HepG2 (cell line): ENCODE measurements around the gene EPB41L2. TPM values are rescaled to one million over a fixed set of nuclear protein-coding genes. Genes with fewer than 3 reads are reported as not detected.

Source experiments
- ADNP ChIP-seq: sonication (generic); formaldehyde crosslinking; IDR thresholded peaks from 2 replicates; pipeline ENCODE4 v1.4.0; 2020; ENCODE audit warnings: missing genetic modification reagents
- ATAD3A ChIP-seq: sonication (generic); formaldehyde crosslinking; IDR thresholded peaks from 2 replicates; pipeline ENCODE4 v1.4.0; 2020; ENCODE audit warnings: missing genetic modification reagents
- DRAP1 ChIP-seq: IDR thresholded peaks from 2 replicates; pipeline ENCODE4 v1.6.1; 2016; ENCODE audit warnings: missing genetic modification reagents, missing compliant biosample characterization
- GZF1 ChIP-seq: sonication (generic); formaldehyde crosslinking; IDR thresholded peaks from 2 replicates; pipeline ENCODE4 v1.5.1; 2020; ENCODE audit warnings: mild to moderate bottlenecking, missing genetic modification reagents
- ISX ChIP-seq: sonication (generic); formaldehyde crosslinking; conservative IDR thresholded peaks from 2 replicates; pipeline ENCODE4 v1.5.0; 2020; ENCODE audit warnings: missing genetic modification reagents
- MAFF ChIP-seq: IDR thresholded peaks from 2 replicates; pipeline ENCODE4 v1.6.1; 2011; ENCODE audit warnings: low read depth, low read length, improper control_type of control experiment
- MED13 ChIP-seq: sonication (generic); formaldehyde crosslinking; IDR thresholded peaks from 2 replicates; pipeline ENCODE4 v1.5.0; 2020; ENCODE audit warnings: missing genetic modification reagents
- MTF2 ChIP-seq: sonication (generic); formaldehyde crosslinking; IDR thresholded peaks from 2 replicates; pipeline ENCODE4 v1.5.0; 2020; ENCODE audit warnings: missing genetic modification reagents, borderline replicate concordance
- MXD4 ChIP-seq: IDR thresholded peaks from 2 replicates; pipeline ENCODE4 v1.6.1; 2016; ENCODE audit warnings: mild to moderate bottlenecking, missing biosample characterization, missing genetic modification reagents
- NKX3-1 ChIP-seq: sonication (generic); formaldehyde crosslinking; IDR thresholded peaks from 2 replicates; pipeline ENCODE4 v1.5.0; 2020; ENCODE audit warnings: missing genetic modification reagents
- PREB ChIP-seq: sonication (generic); formaldehyde crosslinking; IDR thresholded peaks from 2 replicates; pipeline ENCODE4 v1.4.0; 2020; ENCODE audit warnings: missing genetic modification reagents
- RAD21 ChIP-seq: fragments of 450-650 bp; formaldehyde crosslinking; IDR thresholded peaks from 2 replicates; pipeline ENCODE4 v1.5.0; 2020; ENCODE audit warnings: mild to moderate bottlenecking
- RBM39 ChIP-seq: fragments of 200-400 bp; formaldehyde crosslinking; IDR thresholded peaks from one replicate; pipeline ENCODE4 v1.6.1; 2018; ENCODE audit warnings: antibody characterized with exemption, mild to moderate bottlenecking, low read depth, low read length; ENCODE audit not compliant: poor library complexity, severe bottlenecking
- REL ChIP-seq: sonication (generic); formaldehyde crosslinking; conservative IDR thresholded peaks from 2 replicates; pipeline ENCODE4 v1.8.0; 2022; ENCODE audit warnings: mild to moderate bottlenecking, missing genetic modification reagents, moderate library complexity
- REXO4 ChIP-seq: sonication (generic); formaldehyde crosslinking; IDR thresholded peaks from 2 replicates; pipeline ENCODE4 v1.8.0; 2022; ENCODE audit warnings: missing genetic modification reagents, mild to moderate bottlenecking, borderline replicate concordance
- RFXAP ChIP-seq: sonication (generic); formaldehyde crosslinking; IDR thresholded peaks from 2 replicates; pipeline ENCODE4 v1.4.0; 2020; ENCODE audit warnings: missing genetic modification reagents, borderline replicate concordance
- RXRB ChIP-seq: IDR thresholded peaks from 2 replicates; pipeline ENCODE4 v1.6.1; 2016; ENCODE audit warnings: borderline replicate concordance, missing genetic modification reagents, missing compliant biosample characterization
- SETDB1 ChIP-seq: sonication (generic); formaldehyde crosslinking; IDR thresholded peaks from 2 replicates; pipeline ENCODE4 v1.5.1; 2020; ENCODE audit warnings: missing genetic modification reagents, mild to moderate bottlenecking, borderline replicate concordance
- SP140L ChIP-seq: sonication (generic); formaldehyde crosslinking; IDR thresholded peaks from 2 replicates; pipeline ENCODE4 v1.4.0; 2020; ENCODE audit warnings: missing genetic modification reagents, borderline replicate concordance
- TCF12 ChIP-seq, 2 experiments: fragments of 450-650 bp in 1 of 2; sonication (generic) in 1 of 2; formaldehyde crosslinking in 1 of 2; IDR thresholded peaks; 2 replicates each; pipeline versions ENCODE4 v1.6.1 to v1.8.0; 2017 to 2022; ENCODE audit warnings: antibody characterized with exemption in 1 of 2, mild to moderate bottlenecking in 1 of 2, missing genetic modification reagents in 1 of 2, moderate library complexity in 1 of 2
- XBP1 ChIP-seq: sonication (generic); formaldehyde crosslinking; IDR thresholded peaks from 2 replicates; pipeline ENCODE4 v1.5.0; 2020; ENCODE audit warnings: missing genetic modification reagents
- ZBTB25 ChIP-seq: IDR thresholded peaks from 2 replicates; pipeline ENCODE4 v1.6.1; 2018; ENCODE audit warnings: missing genetic modification reagents
- ZNF121 ChIP-seq: sonication (generic); formaldehyde crosslinking; IDR thresholded peaks from 2 replicates; pipeline ENCODE4 v1.5.0; 2020; ENCODE audit warnings: mild to moderate bottlenecking, missing genetic modification reagents
- ZNF124 ChIP-seq: sonication (generic); formaldehyde crosslinking; IDR thresholded peaks from 2 replicates; pipeline ENCODE4 v1.4.0; 2020; ENCODE audit warnings: missing genetic modification reagents
- ZNF251 ChIP-seq: sonication (generic); formaldehyde crosslinking; IDR thresholded peaks from 2 replicates; pipeline ENCODE4 v1.9.0; 2021; ENCODE audit warnings: mild to moderate bottlenecking, missing genetic modification reagents
- ZNF430 ChIP-seq: sonication (generic); formaldehyde crosslinking; IDR thresholded peaks from 2 replicates; pipeline ENCODE4 v1.9.0; 2021; ENCODE audit warnings: mild to moderate bottlenecking, missing genetic modification reagents
- ZNF562 ChIP-seq: sonication (generic); formaldehyde crosslinking; IDR thresholded peaks from 2 replicates; pipeline ENCODE4 v1.8.0; 2022; ENCODE audit warnings: missing genetic modification reagents, borderline replicate concordance
- ZNF761 ChIP-seq: sonication (generic); formaldehyde crosslinking; conservative IDR thresholded peaks from 2 replicates; pipeline ENCODE4 v1.4.0; 2020; ENCODE audit warnings: mild to moderate bottlenecking, missing genetic modification reagents
- ZNF766 ChIP-seq: sonication (generic); formaldehyde crosslinking; IDR thresholded peaks from 2 replicates; pipeline ENCODE4 v1.5.0; 2020; ENCODE audit warnings: missing genetic modification reagents, borderline replicate concordance
- polyA plus RNA-seq, 8 experiments: library from polyadenylated mRNA; depleted of rRNA in 3 of 8; stranded (reverse) in 7 of 8; unstranded in 1 of 8; fragments of >200 nt; fragmentation: Illumina TruSeq in 4 of 8; extraction: Trizol in 4 of 8; gene quantifications; 2 replicates each; pipeline versions ENCODE4 v1.2.1 to v1.2.3, GENCODE V29; 2011 to 2016; ENCODE audit warnings: low read depth in 4 of 8, missing spikeins in 1 of 8, mixed read lengths in 1 of 8; ENCODE audit not compliant: insufficient read depth in 1 of 8
- total RNA-seq, 5 experiments: library from RNA; depleted of rRNA; stranded (reverse); fragments of >200 nt; fragmentation: Illumina TruSeq; extraction: Trizol; gene quantifications; 2 replicates each; pipeline ENCODE4 v1.2.3, GENCODE V29; 2016; ENCODE audit warnings: low read depth in 1 of 5

EPB41L2 gene
- total and polyA plus RNA-seq, 2 of the 13 experiments (the other 11 are each of a cell fraction or from before 2014, with no cell fraction given): 41.7 to 56.4 TPM

- TF ChIP-seq ZNF761 (CRISPR knock-in tag): peak; percentile 94
- TF ChIP-seq ZNF251 (CRISPR knock-in tag): no peak; the same call in 1 of the 2 replicates
- TF ChIP-seq MED13 (CRISPR knock-in tag): no peak
- no peak for TF ChIP-seq XBP1
- TF ChIP-seq ADNP (CRISPR knock-in tag): no peak
- TF ChIP-seq MXD4 (CRISPR knock-in tag): peak; percentile 7; the same call in 1 of the 2 replicates
- TF ChIP-seq TCF12 (IDR thresholded peaks at IDR 0.05): no peak
- TF ChIP-seq TCF12 (CRISPR knock-in tag; IDR thresholded peaks at IDR 0.05): no peak
- no peak for TF ChIP-seq NKX3-1
- no peak for TF ChIP-seq PREB
- TF ChIP-seq ZBTB25: peak; percentile 8; the same call in 1 of the 2 replicates
- TF ChIP-seq GZF1: 0 out of 2 replicates have a peak, but pooled peaks have one; percentile 32
- no peak for TF ChIP-seq ISX (CRISPR knock-in tag)
- 0 out of 2 replicates have a peak, but pooled peaks have one; percentile 29 for TF ChIP-seq RAD21
- TF ChIP-seq ZNF766: no peak
- no peak for TF ChIP-seq ATAD3A (CRISPR knock-in tag)
- TF ChIP-seq REXO4: no peak
- TF ChIP-seq RFXAP: 0 out of 2 replicates have a peak, but pooled peaks have one; percentile 36
- TF ChIP-seq REL (CRISPR knock-in tag): no peak
- TF ChIP-seq MTF2: no peak
- no peak for TF ChIP-seq RBM39
- peak; percentile 80; the same call in 1 of the 2 replicates for TF ChIP-seq ZNF430
- TF ChIP-seq ZNF124: peak; percentile 81; the same call in 1 of the 2 replicates
- TF ChIP-seq DRAP1 (CRISPR knock-in tag): 0 out of 2 replicates have a peak, but pooled peaks have one; percentile 44
- TF ChIP-seq SETDB1 (CRISPR knock-in tag): no peak
- no peak for TF ChIP-seq ZNF562 (CRISPR knock-in tag)
- TF ChIP-seq SP140L (CRISPR knock-in tag): no peak
- TF ChIP-seq MAFF: peak; percentile 97
- TF ChIP-seq ZNF121: no peak
- TF ChIP-seq RXRB (CRISPR knock-in tag): peak; percentile 95
Measured at GRCh38 chr6:131065112-131065823, 2.2 kb upstream of the EPB41L2 start (continued).
